DOHH2 (cell line): ENCODE results near the gene FOXN4.

Experiments
- H3F3A ChIP-seq: fragments of 200-600 bp; sonication (generic), shearing (Covaris generic); 2 replicates; pipeline ENCODE4 v1.6.0; 2016; ENCODE audit warnings: antibody characterized with exemption, mild to moderate bottlenecking; ENCODE audit not compliant: control insufficient read depth, insufficient read depth
- H3K27ac ChIP-seq: fragments of 200-600 bp; sonication (generic); 2 replicates; pipeline ENCODE4 v1.5.1; 2014; ENCODE audit warnings: low read depth, mild to moderate bottlenecking, low read length, moderate library complexity
- H3K27me3 ChIP-seq: fragments of 200-600 bp; sonication (generic); 2 replicates; pipeline ENCODE4 v1.6.1; 2014; ENCODE audit warnings: mild to moderate bottlenecking, low read length, mixed read lengths; ENCODE audit not compliant: control insufficient read depth
- H3K36me3 ChIP-seq: fragments of 200-600 bp; sonication (generic); 2 replicates; pipeline ENCODE4 v1.6.1; 2014; ENCODE audit warnings: mild to moderate bottlenecking, low read length, moderate library complexity, mixed read lengths; ENCODE audit not compliant: control insufficient read depth
- H3K4me1 ChIP-seq: fragments of 200-600 bp; sonication (generic); 2 replicates; pipeline ENCODE4 v1.6.1; 2014; ENCODE audit warnings: mild to moderate bottlenecking, low read length, mixed read lengths; ENCODE audit not compliant: control insufficient read depth
- H3K4me2 ChIP-seq: fragments of 200-600 bp; sonication (generic); 2 replicates; pipeline ENCODE4 v1.6.0; 2014; ENCODE audit warnings: mild to moderate bottlenecking, low read length, moderate library complexity
- H3K4me3 ChIP-seq: fragments of 200-600 bp; sonication (generic); 2 replicates; pipeline ENCODE4 v1.5.1; 2014; ENCODE audit warnings: mild to moderate bottlenecking, low read length, mixed read lengths
- H3K79me2 ChIP-seq: fragments of 200-600 bp; sonication (generic); 2 replicates; pipeline ENCODE4 v1.6.1; 2014; ENCODE audit warnings: mild to moderate bottlenecking, low read length, mixed read lengths; ENCODE audit not compliant: control insufficient read depth
- H3K9me2 ChIP-seq: fragments of 200-600 bp; sonication (generic); replicated peaks from 2 replicates; pipeline ENCODE4 v1.6.1; 2014; ENCODE audit warnings: mild to moderate bottlenecking, low read length, mixed read lengths; ENCODE audit not compliant: control insufficient read depth
- H3K9me3 ChIP-seq: fragments of 200-600 bp; sonication (generic); 2 replicates; pipeline ENCODE4 v1.6.1; 2014; ENCODE audit warnings: antibody characterized with exemption, low read length, mixed read lengths; ENCODE audit not compliant: control insufficient read depth, insufficient read depth
- H4K20me1 ChIP-seq: fragments of 200-600 bp; sonication (generic); 2 replicates; pipeline ENCODE4 v1.6.0; 2014; ENCODE audit warnings: low read depth, mild to moderate bottlenecking, antibody characterized with exemption, low read length, moderate library complexity; ENCODE audit not compliant: control insufficient read depth, insufficient read depth
- EZH2phosphoT487 ChIP-seq: fragments of 200-600 bp; sonication (generic); IDR thresholded peaks from 2 replicates; pipeline ENCODE4 v1.6.1; 2017; ENCODE audit warnings: borderline replicate concordance, mild to moderate bottlenecking, antibody characterized with exemption, low read length, moderate library complexity, mixed read lengths
- TF ChIP-seq, protein P1 (sequence below): fragments of 200-600 bp; sonication (generic); IDR thresholded peaks from one replicate; pipeline ENCODE4 v1.5.1; 2014; ENCODE audit warnings: antibody characterized with exemption, mild to moderate bottlenecking, low read depth, low read length; ENCODE audit not compliant: poor library complexity, severe bottlenecking

Gene FOXN4

DNA sequence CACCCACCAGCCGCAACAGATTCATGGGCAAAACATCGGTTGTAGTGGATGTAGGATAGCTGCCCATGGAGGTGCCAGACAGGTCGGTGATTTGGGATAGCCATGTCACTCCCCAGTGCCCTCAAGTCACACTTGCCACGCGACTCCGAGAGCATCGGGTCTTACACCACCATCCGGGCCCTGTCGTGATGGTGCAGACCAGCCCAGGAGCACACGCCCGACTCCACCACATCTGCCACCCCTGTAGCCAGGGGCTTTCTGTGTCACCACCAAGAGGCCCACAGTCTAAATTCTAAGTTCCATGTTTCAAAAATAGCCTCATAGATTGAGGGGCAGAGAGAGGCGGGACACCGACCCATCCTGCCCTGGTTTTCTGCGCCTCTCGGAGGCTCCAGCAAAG is 18.0 kb downstream of the FOXN4 start:
- no peaks in the 10 kb centered on the region for H4K20me1 ChIP-seq
- H3K9me3 ChIP-seq = no peaks in the 10 kb centered on the region
- H3K4me3 ChIP-seq = no peak overlapping the region
- H3K27ac ChIP-seq = no peak overlapping the region
- no peaks in the 10 kb centered on the region for H3F3A ChIP-seq
- H3K79me2 ChIP-seq = no peaks in the 10 kb centered on the region
- no peaks in the 10 kb centered on the region for H3K27me3 ChIP-seq
- TF ChIP-seq, protein P1, sequence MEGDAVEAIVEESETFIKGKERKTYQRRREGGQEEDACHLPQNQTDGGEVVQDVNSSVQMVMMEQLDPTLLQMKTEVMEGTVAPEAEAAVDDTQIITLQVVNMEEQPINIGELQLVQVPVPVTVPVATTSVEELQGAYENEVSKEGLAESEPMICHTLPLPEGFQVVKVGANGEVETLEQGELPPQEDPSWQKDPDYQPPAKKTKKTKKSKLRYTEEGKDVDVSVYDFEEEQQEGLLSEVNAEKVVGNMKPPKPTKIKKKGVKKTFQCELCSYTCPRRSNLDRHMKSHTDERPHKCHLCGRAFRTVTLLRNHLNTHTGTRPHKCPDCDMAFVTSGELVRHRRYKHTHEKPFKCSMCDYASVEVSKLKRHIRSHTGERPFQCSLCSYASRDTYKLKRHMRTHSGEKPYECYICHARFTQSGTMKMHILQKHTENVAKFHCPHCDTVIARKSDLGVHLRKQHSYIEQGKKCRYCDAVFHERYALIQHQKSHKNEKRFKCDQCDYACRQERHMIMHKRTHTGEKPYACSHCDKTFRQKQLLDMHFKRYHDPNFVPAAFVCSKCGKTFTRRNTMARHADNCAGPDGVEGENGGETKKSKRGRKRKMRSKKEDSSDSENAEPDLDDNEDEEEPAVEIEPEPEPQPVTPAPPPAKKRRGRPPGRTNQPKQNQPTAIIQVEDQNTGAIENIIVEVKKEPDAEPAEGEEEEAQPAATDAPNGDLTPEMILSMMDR = no peak
- TF ChIP-seq EZH2phosphoT487 = no peak
- no peaks in the 10 kb centered on the region for H3K9me2 ChIP-seq
- no peaks in the 10 kb centered on the region for H3K4me1 ChIP-seq
- no peaks in the 10 kb centered on the region for H3K36me3 ChIP-seq
- no peak overlapping the region for H3K4me2 ChIP-seq

DNA sequence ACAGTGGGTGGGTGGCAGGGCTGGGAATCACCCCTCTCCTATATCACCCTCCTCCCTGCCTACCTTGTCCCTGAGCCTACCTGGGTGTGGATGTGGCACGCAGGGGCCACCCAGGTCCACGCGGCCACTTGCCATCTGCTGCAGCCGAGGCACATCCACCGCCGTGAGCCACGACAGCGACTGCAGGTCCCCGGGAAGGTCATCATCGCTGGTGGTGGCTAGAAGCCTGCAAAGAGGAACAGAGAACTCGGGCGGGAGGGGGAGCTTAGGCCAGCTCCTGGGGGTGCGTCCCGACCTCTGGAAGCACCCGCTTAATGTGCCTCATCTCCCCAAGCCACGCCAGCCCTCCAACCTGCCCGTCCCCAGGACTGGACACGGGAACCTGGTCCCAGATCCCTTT is 19.0 kb downstream of the FOXN4 start:
- Histone ChIP-seq H3K4me2 (no peak overlapping the region), H3K4me1 (no peaks in the 10 kb centered on the region), H3K9me3 (no peaks in the 10 kb centered on the region), H3K79me2 (no peaks in the 10 kb centered on the region), H3K27ac (no peak overlapping the region), H3K9me2 (no peaks in the 10 kb centered on the region), H3F3A (no peaks in the 10 kb centered on the region), H3K4me3 (no peak overlapping the region), H3K27me3 (no peaks in the 10 kb centered on the region), H4K20me1 (no peaks in the 10 kb centered on the region), H3K36me3 (no peaks in the 10 kb centered on the region)
- TF ChIP-seq, protein P1 = no peak
- no peak for TF ChIP-seq EZH2phosphoT487

DNA sequence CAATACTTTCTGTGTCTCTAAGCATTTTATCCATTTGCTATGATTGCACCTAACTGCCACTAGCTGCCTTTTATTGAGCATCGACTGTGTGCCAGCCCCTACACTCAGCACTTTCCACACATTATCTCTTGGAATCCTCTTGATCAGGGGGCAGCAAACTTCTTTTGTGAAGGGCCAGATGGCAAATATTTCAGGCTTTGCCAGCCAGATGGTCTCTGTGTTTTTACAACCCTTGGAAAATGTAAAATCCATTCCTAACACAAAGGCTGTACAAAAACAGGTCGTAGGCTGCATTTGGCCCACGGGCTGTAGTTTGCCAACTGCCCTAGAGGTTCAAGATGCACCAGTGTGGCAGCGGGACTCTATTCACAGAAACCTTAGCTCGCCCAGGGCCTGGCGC is 19.5 kb downstream of the FOXN4 start:
- no peaks in the 10 kb centered on the region for H3K4me1 ChIP-seq
- no peak overlapping the region for H3K4me3 ChIP-seq
- no peak for TF ChIP-seq EZH2phosphoT487
- TF ChIP-seq, protein P1 = no peak
- no peaks in the 10 kb centered on the region for H3K9me3 ChIP-seq
- no peaks in the 10 kb centered on the region for H4K20me1 ChIP-seq
- H3K27me3 ChIP-seq = no peaks in the 10 kb centered on the region
- no peak overlapping the region for H3K27ac ChIP-seq
- no peaks in the 10 kb centered on the region for H3F3A ChIP-seq
- H3K36me3 ChIP-seq = no peaks in the 10 kb centered on the region
- no peaks in the 10 kb centered on the region for H3K79me2 ChIP-seq
- no peaks in the 10 kb centered on the region for H3K9me2 ChIP-seq
- H3K4me2 ChIP-seq = no peak overlapping the region

DNA sequence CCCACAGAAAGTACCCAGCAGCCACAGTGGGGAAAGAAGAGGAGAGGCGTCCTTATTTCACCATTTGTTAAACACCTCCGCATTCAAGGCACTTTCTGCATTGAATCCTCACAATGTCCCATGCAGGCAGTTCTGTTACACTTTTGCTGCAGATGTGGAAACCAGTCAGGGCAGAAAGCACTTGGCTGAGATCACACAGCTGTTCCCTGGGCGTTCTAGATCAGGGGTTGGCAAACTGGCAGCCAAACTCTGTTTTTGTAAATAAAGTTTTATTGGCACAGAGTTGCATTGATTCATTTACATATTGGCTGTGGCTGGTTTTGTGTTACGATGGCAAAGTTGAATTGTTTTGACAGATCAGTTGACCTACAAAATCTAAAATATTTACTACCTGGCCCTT is 20.1 kb downstream of the FOXN4 start:
- Histone ChIP-seq H3K79me2 (no peaks in the 10 kb centered on the region), H3K9me2 (no peaks in the 10 kb centered on the region), H3K36me3 (no peaks in the 10 kb centered on the region), H3K27ac (no peak overlapping the region), H4K20me1 (no peaks in the 10 kb centered on the region), H3K4me3 (no peak overlapping the region), H3F3A (no peaks in the 10 kb centered on the region), H3K27me3 (no peaks in the 10 kb centered on the region), H3K4me2 (no peak overlapping the region), H3K4me1 (no peaks in the 10 kb centered on the region), H3K9me3 (no peaks in the 10 kb centered on the region)
- TF ChIP-seq, protein P1 = no peak
- TF ChIP-seq EZH2phosphoT487 = no peak
